ENCODE measurements around the gene BIRC5.
"Not testable (repeated sequence)": the region's sequence is repeated elsewhere in the genome, so short reads cannot be mapped to it uniquely, and the experiment has no call there.

The BIRC5 gene

DNA sequence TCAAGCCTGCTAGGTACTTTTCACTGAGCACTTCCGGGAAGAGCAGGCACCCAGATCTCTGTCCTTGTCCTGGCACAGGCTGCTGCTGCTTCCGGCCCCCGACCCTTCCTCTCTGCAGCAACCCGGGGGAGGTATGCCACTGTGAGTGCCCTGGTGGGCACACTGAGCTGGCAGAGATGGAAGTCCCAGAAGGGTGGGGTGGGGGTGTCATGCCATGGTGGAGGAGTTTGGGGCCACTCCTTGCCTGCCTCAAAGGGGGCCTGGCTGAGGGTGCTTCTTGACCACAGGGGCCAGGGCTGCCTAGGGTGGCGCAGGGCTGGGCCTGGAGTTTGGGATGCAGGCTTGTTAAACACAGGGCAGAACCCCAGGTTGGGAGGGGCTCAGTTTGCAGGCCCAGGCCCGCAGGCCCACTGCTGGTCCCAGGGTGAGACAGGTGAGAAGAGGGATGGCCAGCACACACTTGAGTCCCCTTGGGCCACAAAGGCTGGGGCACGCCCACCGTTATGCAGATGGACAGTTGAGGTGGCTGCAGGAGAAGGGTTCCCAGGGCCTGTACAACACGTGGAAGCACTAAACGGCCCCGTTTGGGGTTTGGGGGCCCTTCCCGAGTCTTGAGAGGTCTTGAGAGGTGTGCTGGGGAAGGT is 26.1 kb downstream of the BIRC5 start:
- no peak for DNase-seq

DNA sequence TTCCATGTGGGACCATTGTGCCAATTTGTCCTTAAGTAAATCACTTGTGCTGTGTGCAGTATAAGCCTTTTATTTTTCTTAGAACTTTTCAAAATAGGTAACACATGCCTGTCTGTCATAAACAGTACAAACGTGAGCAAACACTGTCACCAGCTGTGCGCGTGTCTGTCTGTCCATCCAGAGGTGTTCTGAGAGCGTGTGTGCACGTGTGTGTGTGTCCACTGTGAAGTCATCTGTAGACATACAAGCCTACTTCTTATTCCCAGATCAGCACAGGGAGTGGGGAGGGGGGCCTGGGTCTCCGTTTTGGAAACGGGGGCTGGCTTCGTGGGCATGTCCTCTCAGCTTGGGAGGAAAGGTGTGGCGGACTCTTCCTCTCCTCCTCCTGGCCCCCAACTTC is 26.8 kb downstream of the BIRC5 start:
- DNase-seq = no peak

DNA sequence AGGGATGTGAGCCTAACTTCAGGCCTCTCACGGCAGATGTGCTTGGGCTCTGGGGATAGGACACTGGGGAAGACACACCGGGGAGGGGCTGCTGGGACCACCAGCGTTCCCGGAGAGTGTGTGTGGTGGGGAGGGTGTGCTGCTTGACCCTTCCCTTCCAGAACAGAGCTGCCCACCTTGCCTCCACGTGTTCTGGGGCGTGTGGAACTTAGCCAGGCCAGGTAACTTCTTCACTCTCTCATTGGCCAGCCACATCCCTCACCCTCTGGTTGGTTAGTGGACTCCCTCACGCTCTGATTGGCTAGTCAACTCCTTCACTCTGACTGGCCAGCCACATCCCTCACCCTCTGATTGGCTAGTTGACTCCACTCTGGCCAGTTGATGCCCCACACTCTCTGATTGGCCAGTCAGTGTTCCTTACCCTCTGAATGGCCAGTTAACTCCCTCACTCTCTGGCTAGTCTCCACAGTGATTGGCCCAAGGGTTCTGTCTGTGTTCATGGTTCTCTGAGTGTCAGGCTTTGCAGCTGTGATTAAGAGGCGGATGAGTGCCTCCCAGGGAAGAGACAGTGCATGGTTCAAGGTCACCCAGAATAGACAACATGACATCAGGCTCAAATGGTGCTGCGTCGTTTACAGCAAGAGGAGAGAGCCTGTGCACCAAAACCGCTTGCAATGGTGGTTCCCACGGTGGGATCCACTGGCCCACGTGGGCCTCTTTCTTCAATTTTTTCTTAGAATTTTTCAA is 27.4 kb downstream of the BIRC5 start:
- peak in 2 of 4 experiments; percentile 30 to 50 for DNase-seq

DNA sequence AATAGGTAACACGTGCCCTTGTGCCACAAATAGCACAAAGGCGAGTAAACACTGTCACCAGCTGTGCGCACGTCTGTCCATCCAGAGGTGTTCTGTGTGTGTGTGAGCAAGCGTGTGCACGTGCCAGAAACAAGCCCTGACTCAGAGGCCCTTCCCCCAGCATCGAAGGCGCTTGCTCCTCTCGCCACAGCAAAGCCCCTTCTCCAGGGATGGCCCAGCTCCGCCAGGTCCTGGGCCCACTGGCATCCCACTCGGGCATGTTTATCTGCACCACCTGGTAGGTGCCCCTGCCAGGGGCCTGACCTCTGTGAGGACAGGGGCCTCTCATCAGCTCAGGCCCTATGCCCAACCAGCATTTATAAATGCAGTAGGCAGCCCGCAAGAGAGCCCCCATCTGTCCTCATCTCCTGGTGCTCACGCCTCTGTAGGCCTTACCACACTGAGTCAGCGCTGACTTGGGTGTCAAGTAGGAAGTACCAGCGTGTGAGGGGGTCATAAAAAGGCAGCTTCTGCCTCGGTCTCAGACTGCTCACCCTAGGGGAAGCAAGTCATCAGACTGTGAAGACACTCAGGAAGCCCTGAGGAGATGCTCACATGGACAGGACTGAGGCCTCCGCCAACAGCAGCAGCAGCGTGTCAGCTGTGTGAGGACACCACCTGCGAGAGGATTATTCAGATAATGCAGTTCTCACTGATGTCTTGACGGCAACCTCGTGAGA is 28.1 kb downstream of the BIRC5 start:
- peak; percentile 89 to 97 (median 94) for DNase-seq

DNA sequence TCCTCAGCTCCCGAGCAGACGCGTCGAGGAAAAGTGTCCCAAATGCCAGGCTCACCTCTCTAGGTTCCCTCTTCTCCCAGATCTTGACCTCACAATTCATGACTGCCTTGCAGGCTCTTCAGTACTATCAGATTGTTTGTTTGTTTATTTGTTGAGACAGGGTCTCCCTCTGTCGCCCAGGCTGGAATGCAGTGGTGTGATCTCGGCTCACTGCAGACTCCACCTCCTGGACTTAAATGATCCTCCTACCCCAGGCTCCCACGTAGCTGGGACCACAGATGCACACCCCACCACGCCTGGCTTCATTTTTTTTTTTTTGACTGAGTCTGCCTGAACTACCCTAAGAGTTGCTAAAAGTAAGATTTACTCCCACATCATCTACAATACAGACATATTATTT is 33.3 kb downstream of the BIRC5 start:
- DNase-seq = no peak

DNA sequence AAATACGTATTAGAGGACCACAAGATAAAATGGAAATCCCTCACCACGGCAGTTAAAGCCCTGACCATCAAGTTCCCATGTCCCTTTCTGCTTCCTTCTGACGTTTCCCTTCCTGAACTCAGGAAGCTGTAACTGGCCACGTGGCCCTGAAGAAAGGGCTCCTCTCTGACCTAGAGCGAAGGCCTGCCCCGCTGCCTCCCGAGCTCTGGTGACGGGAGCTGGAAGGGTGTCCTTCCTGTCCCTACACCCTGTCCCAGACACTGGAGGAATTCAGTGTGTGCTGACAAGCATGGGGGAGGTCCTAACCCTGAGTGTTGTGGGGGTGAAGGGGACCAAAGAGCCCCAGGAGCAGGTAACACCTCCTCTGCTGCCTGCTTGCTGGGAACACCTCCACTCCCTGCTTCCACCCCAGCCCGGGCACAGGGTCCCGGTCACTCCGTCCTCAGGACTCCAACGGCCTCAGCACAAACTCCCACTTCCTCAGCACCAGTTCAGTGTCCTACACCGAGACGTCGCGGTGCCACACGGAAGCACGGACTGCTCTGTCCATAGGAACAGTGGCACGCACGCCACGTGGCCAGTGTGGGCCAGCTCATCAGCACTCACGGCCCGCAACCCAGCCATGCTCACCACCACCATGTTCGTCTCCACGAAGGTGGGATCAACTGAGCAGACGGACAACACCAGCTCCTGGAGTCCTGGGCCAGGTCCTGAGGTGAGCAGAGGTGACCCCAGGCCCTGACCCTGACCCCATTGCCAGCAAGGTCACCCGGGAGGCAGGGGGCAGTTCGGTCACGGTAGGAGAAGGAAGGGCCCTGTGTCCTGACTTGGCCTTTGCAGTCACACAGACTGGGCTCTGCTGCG is 34.2 kb downstream of the BIRC5 start:
- peak in 1 of 4 experiments; percentile 24 for DNase-seq

DNA sequence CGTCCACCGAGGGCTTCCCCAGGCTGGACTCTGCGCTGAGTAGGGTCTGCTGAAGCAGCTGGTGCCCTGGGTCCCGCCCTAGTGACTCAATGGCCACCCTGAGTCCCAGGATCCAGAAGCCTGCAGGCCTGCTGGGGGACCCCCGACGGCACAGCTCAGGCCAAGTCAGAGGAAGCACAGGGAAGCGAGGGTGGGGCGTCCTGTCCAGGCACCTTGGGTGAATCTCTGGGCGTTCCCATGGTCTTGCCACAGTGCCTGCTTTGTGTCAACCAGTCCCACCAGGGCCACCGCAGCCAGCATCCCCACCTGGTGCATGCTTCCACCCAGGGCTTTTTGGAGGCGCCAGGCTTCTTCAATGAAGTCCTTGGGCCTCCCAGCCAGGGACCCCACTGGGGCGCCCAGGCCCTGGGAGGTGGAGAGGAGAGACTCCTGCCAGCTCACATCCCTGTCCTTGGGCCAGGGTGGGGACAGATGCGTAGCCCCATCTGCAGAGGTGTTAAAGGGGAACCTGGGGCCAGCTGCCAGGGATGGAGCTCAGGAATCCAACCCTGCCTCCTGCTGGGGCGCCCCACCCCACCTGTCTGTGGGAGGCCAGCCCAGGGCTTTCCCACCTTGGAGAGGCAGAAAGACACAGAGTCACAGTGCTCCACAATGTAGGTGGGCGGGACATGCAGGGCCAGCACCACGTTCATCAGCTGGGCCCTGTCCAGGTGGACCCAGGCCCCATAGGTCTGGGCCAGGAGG is 35.2 kb downstream of the BIRC5 start:
- no peak for DNase-seq

DNA sequence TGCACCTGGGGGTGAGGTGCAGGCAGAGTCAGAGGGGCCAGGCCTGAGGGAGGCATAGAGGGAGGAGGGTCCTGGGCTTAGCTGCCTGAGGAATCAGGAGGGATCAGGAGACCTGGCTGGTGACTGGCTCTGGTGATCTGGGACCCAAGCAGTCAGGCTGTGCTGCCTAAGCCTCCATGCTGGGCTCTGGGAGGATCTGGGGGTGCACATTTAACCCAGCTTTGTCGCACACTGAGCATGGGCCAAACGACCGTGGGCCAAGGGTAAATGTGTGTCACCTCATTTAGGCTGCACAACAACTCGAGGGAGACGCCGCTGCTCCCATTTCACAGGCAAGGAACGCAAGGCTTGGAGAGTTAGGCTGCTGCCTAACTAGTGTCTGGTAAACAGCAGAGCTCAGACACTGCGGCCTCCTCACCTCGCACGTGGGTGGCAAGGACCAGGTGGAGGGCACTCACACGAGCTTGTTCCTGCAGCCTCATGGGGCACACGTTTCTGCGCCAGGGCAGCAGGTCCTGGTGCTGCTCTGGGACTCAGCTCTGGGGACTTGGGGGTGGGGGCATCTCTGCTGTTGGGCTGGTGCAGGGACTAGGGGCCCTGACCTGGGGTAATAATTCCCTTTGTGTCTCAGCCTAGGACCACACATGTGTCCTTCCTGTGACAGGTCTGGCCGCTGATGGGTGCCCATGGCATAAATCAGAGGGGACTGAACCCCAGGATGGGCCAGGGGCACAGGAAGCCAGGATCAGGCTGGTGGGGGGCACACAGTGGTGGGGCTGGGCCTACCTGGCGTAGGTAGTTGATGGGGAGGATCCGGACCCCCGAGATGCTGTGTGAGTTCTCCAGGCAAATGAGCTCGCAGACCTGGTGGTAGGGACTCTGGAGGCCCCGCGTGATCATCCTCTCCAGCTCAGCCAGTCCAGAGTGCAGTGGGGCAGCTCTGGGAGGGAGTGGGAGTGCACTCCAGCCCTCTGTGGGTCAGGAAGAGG is 36.1 kb downstream of the BIRC5 start:
- no peak for DNase-seq

DNA sequence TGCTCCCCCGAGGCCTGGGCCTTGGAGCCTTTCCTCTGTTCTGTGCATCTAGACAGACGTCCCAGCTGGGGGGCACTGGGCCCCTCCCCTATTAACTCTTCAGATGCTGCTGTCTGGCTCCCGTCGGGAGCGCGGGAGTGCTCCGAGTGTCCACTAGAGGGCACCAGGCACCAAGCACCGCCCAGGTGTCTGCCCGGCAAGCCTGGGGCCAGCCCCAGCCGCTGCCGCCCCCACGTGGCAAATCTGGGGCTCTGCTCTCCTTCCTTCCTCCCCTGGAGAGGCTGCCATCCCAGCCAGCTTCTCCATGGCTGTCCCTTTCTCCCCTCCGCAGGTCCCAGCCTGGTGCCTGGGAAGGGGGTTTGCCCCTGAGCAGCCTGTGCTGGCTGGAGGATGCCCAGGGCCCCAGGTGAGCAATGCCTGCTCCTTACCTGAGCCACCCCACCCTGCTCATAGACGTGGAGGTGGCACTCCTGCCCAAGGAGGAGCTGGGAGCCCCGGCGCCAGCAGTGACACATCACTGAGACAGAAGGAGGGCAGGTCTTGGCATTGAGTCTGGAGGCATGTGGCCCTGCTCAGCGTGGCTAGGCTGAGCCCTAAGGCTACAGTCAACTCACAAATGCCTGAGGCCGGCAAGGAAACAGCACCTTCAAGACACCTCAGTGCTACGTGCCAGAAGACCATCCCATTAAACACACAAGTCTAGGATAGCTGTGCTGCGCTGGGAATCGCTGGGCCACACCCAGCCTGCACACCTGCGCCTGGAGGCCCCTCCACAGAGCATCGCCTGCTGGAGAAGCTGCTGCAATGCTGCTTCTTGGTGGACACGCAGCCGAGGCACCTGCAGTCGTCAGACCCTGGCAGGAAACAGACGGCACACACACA is 37.1 kb downstream of the BIRC5 start:
- peak; percentile 91 to 95 (median 93) for DNase-seq

DNA sequence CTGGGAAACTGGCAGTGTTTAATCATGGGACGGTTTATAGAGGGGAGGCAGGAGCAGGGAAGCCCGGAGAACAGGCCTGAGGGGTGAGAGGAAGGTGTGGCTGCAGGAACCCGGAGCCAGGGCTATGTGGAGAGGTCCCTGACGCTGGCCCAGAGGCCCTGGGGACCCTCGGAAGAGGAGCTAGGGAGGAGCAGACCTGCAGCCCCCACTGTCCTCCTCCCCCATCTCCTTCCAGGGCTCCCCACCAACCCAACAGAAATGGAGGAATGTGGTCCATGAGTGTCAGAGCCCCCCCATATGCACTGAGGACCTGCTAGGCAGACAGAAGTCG is 37.7 kb downstream of the BIRC5 start:
- no peak for DNase-seq

DNA sequence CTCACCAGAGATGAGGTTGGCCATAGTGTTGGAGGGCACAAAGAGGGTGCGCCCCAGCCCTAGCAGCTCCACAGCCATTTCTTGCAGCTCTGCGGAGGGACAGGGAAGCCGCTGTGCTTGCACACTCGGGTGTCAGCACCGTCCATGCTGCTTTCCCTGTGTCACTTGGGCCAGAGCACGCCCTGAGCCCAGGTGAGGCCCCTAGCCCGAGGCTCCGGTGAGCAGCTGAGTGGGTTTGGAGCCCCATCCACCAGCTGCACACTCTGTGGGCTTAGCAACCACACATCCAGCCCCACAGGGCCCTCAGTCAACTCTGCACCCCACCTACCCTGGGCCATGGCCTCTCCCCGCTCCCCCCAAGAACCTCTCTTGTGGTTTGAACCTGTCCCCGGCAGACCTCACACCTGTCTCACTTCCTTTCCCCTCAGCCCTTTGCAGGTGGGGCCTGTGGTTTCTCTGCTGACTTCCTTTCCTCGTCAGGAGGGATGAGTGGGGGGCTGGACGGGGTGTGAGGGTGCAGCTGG is 38.1 kb downstream of the BIRC5 start:
- no peak for DNase-seq

DNA sequence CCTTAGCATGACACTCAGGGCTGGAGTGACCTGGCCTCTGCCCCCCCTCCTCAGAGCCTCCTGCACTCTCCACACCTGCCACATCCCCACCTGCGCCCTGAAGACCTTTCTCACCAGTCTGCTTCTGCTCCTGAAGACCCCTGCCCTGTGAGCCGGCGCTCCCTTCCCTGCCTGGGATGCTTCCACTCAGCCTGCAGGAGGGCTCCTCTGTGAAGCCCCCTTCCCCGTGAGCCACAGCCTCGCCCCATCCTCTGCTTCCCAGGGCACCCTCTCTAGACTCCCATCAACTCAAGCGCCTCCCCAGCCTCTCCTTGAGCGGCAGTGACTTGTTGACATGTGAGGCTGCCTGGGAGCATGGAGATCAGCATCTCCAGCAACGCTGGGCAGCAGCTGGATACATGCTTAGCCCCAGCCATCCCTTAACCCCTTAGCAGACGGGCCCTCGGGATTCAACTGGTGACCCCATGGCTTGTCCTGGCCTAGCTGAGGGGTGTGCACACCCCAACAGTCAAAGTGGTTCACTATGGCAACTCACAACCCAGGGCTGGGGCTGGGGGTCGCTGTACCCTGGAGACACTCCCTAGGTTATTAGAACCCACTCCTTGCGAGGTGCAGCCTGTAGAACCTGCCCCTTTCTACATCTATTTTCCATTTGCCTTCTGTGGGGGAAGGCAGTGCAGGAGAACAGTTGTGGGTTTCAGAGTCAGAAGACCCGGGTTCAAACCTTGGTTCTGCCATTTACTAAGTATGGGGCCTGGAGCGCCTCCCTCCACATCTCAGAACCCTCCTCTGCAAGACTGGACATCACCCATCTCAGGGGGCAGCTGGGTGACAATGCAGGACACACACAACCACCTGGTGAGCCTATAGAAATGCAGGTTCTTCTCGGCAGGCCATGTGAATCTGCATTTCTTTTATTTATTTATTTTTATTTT is 38.9 kb downstream of the BIRC5 start:
- no peak for DNase-seq

DNA sequence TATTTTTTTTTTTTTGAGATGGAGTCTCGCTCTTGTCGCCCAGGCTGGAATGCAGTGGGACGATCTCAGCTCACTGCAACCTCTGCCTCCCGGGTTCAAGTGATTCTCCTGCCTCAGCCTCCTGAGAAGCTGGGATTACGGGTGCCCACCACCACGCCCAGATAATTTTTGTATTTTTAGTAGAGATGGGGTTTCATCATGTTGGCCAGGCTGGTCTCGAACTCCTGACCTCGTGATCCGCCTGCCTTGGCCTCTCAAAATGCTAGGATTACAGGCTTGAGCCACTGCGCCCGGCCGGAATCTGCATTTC is 39.5 kb downstream of the BIRC5 start:
- not testable (repeated sequence) for DNase-seq

DNA sequence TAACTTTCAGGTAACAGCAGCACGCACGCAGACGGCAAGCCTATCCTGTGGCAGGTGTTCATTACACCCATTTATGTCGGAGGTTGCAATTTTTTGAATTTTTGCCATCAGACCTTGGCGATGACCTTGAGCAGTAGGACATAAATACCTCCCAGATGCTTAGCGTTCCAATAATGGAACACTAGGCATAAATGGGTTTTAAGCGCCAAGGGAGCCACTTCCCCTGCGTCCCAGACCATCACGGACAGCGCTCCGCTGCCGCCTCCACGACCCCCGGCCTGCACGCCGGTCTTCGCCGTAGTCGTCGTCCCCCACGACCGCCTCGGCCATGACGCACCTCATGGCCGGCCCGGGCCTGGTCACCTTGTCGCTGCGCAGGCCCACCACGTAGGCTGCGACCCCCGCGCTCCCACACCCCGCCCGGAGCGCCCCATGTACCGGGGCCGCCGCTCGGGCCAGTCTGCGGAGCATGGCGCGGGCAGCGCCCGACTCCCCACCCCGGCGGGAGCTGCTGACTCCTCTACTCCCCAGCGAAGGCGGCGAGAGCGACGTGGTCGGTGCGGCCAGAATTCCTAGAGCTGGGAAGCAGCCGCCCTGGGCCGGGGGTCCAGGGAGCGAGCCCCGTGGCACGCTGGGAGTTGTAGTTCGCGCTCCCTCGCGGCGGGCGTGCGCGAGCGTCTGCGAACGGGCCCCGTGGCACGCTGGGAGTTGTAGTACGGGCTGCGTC is 40.1 kb downstream of the BIRC5 start:
- DNase-seq = peak; percentile 89 to 95 (median 92)

DNA sequence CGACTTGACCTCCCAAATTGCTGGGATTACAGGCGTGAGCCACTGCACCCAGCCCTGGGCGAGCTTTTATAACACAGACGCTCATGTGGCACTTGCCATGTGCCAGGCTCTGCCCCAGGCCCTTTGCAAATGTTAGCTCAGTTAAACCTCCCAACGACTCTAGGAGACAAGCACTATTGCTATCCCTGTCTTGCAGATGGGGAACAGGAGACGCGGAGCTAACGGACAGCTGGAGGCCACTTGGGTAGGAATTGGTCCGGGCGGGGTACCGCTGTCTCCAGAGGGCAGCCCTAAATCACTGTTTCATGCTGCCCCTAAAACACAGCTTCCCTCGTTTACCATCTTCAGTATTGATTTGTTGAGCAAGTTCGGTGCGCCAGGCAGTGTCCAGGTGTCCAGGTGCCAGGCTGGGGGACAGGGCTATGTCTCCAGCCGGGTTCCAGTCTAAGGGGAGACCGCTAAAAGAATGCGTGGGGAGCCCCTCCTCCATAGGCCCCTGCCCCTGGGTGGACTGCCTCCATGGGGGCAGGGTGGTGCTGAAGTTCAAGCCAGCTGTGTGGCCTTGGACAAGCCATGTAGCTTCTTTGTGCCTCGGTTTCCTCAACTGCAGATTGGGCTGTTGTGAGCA is 41.1 kb downstream of the BIRC5 start:
- DNase-seq = no peak

DNA sequence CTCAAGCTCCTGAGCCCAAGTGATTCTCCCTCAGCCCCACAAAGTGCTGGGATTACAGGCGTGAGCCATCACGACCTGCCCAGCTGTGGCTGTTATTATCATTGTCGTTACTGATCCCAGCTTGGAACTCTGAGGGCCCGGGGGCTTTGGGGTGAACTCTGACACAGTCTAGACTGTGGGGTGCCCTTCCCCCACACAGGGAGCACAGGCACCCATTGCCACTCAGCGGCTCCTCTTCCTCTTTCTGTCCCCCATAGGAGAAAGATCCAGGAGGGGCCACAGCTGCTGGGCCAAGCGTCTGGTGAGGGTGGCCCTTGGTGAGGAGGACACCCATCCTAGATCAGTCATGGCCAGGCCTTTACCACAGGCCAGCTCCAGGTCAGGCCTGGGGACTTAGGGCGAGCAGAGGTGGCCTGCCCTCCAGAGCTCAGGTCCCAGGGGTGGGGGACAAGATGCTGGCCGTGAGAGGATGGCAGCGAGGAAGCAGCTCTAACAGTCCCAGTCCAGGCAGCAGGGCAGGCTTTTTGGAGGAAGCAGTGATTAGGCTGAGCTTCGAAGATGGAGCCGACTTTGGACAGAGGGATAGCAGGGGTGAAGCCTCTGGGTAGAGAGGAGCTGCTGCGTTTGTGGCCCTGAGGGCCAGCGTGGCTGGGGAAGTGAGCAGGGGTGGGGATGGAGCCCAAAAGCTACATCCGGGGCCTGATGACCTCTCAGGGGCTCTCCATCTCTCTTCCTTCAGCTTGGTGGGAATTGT is 42.1 kb downstream of the BIRC5 start:
- peak in 3 of 4 experiments; percentile 21 to 31 (median 30) for DNase-seq
